Stimulated activated CD4-positive, alpha-beta T cell treated with anti-CD3 and anti-CD28 coated beads, Interleukin-2, amount 100 ng/mL, for 24 hours (primary cell): ENCODE results near the gene DPM2.

Experiments
- DNase-seq, 2 donors: peaks; one replicate each; pipeline ENCODE4 v3.0.0-alpha.2; 2020

Gene DPM2

DNA sequence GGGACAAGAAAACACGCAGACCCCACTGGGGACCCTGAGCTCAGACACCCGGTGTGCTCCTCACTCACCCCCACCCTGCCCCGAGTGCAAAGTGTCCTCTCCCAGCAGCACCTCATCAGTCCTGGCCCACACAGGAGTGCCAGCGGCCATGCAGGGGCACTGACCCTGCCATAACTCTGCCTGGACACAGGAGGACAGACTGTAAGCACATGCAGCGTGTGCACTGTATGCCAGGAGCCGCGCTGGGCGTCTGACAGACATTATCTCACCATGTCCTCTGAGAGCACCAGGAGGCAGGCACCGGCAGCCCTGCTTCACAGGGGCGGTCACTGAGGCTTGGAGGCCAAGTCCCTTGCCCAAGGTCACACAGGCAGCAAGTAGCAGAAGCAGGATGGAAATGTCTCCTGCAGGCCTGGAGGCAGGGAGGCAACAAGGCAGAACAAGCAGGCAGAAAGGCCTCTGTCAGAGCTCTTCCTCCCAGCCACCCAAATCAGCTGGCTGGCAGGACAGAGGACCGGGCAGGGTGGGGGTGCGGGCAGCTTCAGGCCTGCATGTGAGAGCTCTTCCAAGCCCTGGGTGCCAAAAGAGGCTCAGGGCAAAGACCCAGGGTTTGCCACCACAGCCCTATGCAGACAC is 34.7 kb upstream of the DPM2 start:
- DNase-seq, result no peak

DNA sequence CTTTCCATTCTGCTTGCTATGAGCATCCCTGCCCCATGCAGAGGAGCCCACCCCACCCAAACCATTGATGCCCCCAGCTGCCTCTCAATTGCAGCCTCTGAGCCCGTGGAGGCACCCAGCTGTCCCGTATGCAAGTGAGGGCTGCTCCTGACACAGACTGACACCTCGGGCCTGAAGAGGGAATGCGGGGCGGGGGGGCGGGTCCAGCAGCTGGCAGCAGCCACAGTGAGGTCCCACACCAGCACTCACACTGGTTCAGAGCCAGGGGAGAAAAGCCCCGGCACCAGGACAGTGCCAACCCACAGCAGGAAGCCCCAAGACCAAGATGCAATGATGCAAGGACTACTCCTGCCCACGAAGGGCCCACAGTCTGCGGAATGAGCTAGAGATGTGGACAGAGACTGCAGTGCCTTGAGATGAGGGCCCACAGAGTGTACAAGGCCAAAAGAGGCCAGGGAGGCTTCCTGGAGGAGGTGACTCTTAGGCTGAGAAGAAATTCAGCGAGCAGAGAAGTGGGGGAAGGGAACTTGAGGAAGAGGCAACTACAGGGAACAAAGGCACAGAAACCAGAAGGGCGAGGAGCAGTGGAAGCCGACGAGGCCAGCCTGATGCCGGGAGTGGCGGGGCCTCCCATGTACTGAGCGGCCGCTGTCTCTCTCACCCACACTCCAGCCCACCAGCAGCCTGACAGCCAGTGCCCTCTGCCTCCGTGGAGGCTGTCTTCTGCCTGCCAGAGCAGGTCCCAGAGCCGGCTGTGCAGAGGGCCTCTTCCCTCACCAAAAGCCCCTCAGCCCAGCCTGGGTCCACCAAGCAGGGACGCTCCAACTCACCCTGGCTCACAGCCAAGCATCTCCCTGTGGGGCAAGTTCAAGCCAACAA is 33.9 kb upstream of the DPM2 start:
- no peak for DNase-seq

DNA sequence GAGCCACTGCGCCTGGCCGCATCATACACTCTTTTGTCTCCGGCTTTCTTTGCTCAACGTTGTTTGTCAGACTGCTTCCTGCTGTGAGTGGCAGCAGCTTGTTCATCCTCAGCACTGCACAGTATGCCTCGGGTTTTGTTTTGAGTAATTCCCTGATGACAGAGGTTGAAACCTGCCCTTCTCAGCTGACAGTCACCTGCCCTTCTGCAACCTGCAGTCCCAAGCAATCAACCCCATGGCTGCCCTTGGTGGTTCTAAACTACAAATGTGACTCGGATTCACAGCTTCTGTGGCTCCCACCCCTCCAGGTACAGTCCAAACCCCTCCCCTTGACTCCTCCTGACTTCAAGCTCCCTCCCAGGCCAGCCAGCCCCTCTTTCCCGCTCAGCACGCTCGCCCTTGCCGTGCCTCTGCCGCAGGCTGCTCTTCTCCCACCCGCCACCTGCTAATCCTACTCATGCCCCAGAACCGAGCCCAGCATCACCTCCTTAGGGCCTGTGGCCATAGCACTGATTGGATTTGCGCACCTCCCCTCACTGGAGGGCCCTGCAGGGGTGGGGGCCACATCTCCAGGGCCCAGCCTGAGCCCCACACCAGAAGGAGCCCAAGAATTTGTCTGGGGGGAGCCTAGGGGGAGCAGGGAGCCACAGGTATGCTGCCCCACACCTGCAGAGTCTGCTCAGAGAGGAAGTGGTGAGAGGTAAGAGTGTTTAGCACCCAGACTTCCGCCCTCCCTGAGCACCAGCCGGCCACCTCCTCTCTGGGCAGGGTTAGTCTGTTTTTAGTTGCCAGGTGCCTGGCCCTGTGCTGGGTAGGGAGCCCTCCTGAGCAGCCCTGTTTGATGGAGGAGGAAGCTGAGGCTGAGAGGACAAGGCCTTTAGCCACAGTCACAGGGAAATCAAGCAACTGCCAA is 33.0 kb upstream of the DPM2 start:
- DNase-seq, result peak; percentile 67 to 75

DNA sequence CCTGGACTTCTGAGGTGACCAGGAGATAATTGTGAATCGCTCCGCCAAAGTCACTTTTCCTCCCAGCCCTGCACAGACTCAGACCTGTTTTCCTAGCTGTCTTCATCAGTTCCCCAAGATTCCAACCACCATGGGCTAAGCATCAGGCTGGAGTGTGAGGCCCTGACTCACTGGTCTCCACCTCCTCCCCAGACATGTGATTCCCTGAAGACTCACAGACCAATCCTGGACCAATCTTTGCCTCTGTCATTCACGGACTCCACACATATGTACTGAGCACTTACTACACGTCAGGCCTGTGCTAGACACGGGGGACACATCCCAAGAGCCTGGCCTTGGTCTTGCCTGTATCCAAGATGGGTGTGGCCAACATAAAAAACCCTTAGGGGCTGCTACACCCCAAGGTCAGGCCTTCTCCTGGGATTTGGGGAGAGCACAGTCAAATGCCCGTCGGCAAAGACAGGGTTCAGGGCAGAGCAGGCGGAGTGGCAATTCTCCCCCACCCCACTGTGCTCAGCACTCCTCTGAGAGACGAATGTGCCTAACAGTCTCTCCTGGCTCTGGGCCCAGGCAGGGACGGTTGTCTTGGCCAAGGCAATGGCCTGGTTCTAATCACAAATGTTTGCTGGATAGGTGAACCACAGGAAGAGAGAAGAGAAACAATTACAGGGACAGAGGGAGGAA is 31.2 kb upstream of the DPM2 start:
- no peak for DNase-seq

DNA sequence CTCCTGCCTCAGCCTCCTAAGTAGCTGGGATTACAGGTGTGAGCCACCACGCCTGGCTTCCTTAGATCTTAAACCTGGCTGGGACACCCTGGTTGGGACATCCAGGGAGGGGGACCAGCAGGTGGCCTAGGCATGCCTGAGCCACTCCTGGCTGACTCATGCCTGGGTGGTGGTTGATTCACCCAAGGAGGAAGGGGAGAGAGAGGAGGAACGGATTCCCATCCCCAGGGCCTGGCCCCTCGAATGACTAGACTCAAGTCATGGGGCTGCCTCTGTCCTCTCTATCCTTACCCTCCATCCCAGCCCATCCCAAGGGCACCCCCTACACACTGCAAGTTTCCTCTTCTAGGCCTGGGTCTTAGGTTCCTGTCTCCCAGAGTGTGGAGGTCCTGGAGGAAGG is 30.4 kb upstream of the DPM2 start:
- peak in 1 of 2 donors; percentile 59 for DNase-seq

DNA sequence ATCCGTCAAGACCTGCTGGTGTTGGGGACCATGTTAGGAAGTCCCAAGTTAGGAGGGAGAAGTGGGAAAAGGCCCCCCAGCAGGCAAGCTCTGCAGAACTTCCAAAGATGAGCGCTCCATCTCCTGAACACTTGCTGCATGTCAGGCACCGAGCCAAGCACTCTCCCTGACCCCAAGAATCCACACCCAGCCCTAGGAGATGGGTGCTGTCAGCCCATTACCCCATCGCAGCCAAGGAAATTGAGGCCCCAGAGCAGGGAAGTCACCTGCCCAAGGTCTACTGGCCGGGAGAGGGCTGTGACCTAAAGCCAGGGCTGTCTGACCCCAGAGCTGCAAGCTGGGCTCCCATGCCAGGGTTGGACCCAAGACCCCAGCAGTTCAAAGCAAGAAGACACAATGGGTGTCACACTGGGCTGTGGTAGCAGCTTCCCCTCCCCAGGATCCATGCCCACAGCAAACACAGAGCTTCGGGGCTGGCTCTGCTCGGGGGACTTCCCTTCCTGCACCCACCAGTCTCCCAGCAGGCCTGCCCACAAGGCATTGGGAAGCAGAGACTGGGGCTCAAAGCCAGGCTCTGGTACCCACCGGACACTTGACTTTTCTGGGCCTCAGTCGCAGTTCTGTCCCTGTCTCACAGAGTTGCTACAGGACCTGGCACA is 29.6 kb upstream of the DPM2 start:
- no peak for DNase-seq

DNA sequence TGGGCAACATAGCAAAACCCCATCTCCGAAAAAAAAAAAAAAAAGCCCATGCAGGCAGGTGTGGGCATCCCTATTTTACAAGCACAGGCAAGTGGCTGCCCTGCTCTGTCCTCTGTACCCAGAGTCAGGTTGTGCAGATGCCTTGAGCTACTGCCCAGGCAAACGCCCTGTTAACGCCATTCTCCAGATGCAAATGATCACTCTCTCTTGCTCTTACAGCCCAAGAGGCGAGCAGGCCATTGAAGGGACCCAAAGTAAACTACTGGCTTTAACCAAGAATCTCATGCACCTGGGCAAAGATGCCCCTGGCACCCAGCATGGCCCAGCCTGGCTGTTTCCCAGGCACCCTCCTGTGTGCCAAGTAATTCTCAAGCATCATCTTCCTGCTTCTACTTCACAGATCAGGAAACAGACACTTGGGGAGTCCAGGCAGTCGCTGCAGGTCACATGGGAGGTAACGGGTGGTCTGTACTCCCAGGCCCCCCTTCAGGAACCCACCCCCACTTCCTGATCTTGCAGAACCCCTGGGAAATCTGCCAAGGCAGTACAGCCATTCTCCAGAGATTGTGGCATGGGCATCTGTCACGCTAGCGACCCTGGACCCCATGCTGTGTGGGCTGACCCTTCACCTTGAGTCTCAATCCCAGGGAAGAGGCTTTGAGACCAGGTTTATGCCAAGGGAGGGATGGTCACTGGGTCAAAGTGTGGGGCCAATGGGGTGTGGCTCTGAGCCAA is 28.9 kb upstream of the DPM2 start:
- no peak for DNase-seq

DNA sequence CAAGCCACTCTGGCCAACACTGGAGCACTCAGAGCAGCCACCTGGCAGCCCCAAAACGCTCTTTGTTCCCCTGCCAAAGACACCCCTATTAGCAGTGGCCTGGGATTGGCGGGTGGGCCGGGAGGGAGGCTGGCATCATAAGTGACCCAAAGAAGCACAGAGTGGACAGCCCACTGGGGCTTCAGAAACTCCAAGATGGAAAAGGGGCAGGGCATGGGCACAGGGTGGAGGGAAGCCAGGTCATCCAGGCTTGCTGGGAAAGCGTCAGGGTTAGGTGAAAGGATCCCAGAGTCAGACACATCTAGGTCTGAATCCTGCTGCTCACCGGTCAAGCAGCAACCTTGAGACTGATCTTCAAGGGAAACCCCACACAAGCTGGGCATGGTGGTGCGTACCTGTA is 28.3 kb upstream of the DPM2 start:
- DNase-seq, result no peak

DNA sequence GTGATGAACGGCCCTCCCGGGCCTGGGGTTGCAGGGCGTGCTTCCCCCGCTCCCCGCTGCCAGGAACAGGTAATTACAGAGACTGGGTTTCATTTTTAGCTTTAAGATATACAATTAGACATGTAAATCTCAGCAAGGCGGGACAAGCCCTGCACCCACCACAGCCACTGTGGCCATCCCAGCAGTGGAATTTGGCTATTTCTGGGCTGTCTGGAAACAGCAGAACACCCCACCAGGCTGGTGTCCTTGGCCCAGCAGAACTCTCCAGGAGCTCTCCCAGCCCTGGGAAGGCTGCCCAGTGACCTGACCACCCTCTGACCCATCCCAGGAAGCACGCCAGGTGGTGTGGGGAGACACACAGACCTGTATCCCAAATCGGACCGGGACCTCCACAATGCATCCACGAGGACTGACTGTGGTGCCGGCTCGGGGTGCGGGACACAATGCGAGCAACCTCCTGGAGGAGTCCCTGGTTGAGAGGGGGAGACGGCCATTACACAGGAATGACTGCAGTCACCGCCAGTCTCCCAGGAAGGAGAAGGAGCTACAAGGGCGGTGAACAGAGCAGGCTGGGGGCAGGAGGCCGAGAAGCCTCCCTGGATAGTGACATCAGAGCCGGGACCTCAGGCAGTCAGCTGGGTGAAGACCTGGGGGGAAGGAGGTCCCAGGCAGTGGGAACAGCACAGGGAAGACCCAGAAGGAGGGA is 25.9 kb upstream of the DPM2 start:
- DNase-seq, result no peak

DNA sequence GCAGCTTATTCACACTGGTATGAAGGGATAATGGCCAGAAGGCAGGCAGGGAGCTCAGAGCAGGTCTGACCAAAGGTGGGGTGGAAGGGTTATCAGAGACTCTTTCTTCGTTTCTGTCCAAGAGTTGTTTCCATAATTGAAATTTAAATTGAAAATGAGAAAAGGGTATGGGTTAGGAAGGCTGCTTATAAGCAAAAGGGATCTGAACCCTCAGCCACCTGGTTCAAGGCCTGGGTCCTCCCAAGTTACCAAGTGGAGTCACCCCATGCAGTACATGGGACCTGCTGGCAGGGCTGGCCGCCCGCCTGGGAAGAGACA is 25.3 kb upstream of the DPM2 start:
- no peak for DNase-seq

DNA sequence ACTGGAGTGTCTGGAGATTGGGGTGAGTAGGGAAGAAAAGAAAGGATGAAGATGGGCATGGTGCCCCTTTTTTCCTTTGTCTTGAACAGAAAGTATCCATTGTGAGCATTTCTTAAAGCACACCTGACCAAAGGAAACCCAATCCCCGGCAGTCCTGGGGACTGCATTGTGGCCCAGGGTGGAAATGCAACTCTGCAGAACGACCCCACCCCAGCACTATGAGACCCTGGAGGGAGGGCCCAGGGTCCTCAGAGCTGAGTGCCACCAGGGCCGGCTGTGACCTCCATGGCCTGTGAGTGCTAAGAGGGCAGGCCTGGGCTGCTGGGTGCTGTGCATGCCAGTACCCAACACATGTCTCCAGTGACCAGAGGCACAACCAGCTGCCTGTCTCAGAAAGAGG is 24.6 kb upstream of the DPM2 start:
- no peak for DNase-seq

DNA sequence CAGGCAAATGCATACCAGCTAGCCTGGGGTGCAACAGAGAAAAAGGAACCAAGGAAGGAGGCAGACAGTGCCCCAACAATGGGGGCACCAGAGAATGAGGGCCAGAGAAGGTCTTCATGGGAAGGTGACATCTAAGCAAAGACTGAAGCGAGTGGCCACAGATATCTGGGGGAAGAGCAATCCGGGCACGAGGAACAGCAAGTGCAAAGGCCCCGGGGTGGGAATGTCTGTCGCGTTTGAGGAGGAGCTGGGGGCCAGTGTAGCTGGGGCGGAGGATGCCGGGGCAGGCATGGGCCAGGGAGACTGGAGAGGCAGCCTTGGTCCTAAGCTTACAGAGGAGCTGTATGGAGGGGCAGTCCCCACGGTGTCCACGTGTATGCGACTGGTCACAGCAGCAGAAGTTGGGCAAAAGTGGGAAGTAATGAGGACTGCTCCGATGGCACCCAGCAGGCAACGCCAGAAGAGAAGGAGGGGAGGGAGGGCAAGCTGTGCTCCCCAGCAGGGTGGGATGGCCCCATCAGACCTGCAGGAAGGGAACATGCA is 24.0 kb upstream of the DPM2 start:
- no peak for DNase-seq

DNA sequence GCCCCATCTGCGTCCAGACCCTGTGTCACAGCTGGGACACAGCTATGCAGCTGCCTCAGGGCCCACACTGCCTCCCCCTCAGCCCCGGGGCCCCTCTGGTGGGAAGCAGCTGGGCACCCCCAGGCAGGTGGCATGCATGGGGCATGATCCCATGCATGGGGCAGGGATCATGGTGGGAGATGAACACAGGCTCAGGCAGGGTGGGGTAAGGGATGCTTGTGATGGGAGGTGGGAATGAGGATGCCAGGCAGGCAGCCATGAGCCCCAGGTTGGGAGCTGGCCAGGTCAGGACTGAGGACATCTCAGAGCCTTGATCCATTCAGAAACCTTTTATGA is 23.5 kb upstream of the DPM2 start:
- DNase-seq, result no peak

DNA sequence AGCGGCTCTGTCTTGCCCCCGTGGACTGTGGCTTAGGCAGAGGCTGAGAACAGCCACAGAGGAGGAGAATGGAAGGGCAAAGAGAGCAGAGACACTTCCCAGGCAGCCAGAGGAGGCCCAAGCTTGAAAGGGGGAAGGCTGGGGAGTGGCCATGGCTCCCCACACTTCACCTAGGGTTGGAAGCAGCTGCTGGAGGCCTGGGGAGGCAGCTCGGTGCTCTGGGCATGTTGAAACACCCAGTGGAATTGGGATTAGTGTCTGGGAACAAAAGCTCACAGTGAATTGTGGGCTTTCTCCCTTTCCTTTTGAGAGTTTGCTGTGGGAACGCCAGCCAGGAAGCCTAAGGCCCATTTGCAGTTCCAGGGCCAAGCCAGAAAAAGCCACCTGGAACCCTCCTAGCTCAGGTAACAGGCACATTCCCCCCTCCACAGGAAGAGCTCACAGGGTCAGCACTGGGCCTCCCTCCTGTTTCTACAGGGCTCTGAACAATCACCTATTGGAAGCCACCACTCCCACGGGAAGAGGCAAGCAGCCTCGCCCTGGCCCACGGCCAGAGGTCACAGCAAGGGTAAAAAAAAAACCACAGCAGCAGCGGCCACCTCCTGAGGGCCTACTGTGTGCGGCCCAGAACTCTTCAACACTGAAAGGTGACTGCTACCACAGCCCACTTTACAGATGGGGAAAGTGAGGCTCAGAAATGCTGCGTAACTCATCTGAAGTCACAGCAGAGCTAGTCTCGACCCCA is 22.9 kb upstream of the DPM2 start:
- no peak for DNase-seq

DNA sequence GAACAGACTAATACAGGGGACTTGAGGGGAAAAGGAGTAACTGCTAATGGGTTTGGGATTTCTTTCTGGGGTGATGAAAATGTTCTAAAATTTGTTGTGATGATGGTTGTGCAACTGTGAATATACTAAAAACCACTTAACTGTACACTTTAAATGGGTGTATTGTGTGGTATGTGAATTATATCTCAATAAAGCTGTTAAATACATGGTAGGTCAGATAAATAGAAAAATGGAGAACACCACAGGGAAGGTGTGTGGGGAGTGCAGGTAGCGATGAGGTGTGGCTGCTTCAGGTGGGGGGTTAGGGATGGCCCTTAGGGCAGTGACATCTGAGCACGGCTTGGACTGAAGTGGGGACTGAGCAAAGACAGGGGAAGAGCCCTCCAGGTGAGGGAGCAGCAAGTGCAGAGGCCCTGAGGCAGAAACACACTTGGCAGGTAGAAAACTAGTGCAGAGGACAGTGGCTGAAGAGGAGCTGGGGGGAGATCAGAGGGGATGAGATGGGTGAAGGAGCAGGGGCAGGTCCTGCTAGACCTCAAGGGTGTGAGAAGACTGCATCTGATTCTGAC is 22.3 kb upstream of the DPM2 start:
- no peak for DNase-seq

DNA sequence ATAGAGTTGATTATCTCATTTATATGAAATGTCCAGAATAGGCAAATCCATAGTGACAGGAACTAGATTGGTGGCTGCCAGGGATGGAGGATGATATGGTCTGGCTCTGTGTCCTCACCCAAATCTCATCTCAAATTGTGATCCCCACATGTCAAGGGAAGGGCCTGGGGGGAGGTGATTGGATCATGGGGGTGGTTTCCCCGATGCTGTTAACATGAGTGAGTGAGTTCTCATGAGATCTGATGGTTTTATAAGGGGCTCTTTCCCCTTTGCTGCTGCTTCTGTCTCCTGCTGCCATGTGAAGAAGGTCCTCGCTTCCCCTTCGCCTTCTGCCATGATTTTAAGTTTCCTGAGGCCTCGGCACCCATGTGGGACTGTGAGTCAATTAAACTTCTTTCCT is 21.7 kb upstream of the DPM2 start:
- DNase-seq, result no peak

DNA sequence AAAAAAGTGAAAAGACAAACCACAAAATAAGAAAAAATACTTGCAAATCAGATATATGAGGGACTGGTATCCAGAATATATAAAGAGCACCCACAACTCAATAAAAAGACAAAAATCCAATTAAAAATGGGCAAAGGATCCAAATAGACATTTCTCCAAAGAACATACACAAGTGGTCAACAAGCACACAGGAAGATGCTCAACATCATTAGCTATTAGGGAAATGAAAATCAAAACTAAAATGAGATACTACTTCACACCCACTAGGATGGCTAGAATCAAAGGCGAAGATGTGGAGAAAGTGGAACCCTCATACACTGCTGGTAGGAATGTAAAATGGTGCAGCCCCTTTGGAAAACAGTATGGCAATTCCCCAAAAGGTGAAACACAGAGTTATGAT is 21.1 kb upstream of the DPM2 start:
- no peak for DNase-seq

DNA sequence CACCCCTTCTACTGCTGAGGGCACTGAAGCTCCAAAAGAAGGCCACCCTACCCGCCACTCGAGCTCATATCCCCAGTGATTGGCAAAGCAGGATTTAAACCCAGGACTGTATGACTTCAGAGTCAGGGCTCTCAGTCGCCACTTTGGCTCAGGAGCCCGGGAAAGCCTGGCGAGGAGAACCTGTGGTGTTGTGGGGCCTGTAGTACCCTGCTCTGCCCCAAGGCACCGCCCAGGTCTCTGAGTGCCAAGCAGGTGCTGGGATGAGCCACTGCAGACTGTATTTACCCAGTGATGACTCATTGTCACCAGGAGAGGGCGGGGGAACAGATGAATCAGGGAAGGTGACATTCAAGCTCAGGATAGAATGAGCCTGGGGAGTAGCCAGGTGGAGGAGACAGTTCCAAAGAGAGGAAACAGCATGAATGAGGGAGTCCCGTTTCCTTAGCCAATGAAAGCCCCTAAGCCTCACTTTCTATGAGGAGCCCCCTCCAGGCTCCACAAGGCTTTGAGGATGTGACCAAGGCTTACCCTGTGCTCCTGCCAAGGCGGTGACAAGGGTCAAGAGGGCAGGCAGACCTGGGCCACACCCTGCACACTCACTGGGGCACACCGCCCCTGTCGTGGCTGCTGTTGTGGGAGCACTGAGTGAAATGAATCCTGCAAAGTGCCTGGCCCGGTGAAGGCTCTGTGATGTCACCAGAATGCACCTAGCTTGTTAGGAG is 17.8 kb upstream of the DPM2 start:
- peak; percentile 83 to 87 for DNase-seq

DNA sequence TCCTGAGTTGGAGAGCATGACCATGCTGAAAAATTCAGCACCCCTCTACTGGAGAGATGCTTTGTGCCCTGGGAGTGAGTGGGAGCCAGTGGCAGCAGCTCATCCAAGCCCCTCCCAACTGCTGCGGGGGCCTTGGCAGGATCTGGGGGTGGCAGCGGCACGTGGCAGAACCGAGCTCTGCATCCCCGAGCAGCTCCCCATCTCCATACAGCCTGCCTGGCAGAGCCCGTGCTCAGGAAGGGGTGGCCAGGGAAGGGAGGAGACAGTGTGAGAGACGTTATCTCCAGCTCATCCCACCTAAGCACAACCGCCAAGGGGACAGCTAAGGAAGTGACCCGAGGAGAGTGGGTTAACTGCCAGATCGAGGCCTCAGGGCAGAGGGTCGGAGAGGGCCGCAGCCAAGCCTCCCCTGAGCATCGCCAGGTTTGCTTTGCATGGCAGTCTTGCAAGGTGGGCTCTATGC is 17.2 kb upstream of the DPM2 start:
- no peak for DNase-seq
